ENCODE data around the gene PIK3CD.
"Not testable (repeated sequence)": the region's sequence is repeated elsewhere in the genome, so short reads cannot be mapped to it uniquely, and the experiment has no call there.

The PIK3CD gene

GRCh38 chr1:9655836-9656235, 4.3 kb downstream of the PIK3CD start:
- no peak for DNase-seq

- no peak for DNase-seq
These were observed 6.0 kb downstream of the PIK3CD start for GRCh38 chr1:9657521-9658032.

- no peak for DNase-seq
These were observed 6.7 kb downstream of the PIK3CD start for GRCh38 chr1:9658199-9658598.

- DNase-seq = peak; percentile 79
These were observed 7.8 kb downstream of the PIK3CD start for GRCh38 chr1:9659328-9659727.

DNA sequence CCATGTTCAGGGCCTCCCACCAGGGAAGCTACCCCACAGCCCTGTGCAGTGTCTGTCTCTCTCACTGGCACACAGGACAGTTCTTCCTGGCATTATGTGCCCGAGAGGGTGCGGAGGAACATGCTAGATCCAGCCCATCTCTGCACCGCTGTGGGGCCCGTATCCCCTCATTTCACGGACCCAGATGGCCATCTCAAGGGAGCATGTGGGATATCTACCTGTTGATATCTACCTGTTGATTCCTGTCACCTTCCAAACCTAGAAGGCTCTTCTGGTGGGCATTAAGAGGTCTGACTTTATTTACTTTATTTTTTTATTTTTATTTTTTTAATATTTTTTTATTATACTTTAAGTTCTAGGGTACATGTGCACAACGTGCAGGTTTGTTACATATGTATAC, 11.7 kb downstream of the PIK3CD start:
- no peak for DNase-seq

DNA sequence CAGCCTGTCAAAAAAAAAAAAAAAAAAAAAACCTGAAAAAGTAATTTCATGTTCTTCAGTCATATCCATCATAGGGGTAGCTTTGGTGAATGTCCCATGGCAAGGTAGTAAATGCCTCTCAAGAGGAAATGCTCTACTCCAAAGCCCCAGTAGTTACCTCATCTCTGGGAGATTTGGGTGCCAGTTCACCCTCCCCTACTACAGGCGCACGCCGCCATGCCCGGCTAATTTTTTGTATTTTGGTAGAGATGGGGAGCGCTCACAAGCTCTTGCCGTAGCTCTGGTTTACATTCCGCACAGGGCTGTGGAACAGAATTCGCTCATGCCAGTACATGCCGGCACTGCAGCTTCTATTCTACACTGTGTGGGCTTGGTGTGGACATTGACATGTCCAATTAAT, 13.7 kb downstream of the PIK3CD start:
- no peak for DNase-seq

DNA sequence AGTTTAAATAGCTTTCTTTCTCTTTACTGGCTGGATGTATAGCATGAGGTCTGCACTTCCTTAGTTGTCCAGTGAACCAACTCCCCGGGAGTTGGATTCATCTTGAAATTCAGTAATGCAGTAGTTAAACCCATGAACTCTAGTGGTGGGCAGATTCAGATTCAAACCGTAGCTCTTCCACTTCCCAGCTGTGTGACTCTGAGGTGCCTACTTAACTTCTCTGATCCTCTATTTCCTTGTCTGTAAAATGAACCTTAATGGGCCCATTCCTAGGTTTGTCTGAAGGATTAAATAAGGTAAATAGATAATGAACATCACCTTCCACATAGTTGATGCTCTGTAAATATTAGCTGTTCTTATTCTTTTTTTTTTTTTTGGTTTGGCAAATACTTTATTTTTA, 16.5 kb downstream of the PIK3CD start:
- no peak for DNase-seq

DNA sequence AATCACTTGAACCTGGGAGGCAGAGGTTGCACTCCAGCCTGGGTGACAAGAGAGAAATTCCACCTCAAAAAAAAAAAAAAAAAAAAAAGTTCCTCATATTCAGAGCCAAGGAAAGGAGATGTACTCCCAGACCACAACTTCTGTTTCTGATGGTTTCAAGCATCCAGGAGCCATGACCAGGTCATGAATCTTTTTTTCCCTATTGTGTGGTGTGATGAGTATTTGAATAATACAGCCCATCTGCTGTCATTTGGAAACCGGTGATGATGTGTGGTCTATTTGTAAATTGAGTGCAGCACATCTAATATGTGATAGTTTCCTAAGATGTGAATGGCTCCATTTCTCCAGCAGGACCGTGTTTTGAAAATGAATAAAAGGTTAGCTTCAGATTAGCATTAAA, 18.6 kb downstream of the PIK3CD start:
- no peak for DNase-seq

DNA sequence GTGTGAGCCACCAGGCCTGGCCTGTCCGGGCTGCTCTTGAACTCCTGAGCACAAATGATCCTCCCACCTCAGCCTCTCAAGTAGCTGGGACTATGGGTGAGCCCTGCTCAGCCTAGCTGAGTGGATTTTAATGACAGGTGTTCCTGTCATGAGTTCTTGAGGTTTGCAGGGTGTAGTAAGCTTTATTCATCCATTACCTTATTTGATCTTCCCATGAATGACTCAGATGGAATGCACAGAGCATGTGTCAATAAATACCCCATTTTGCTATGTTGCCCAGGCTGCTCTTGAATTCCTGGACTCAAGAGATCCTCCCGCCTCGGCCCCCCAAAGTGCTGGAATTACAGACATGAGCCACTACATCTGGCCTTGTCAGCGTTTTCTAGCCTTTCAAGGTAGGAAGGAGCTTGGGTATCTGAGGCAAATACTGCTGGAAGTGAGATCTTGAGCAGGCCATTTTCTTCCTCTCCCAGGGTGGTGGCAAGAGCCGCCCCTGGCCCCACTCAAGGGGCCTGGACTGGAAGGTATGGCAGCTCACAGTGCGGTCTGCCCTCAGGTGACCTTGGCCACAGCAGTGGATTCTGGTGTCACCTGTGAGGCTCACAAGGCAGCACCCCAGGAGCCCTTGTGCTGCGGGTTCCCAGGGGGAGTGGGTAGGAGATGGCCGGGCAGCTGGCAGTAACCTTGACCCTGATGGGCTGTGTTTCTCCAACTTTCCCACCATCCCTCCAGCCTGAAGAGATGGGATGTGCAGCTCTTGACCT, 20.0 kb downstream of the PIK3CD start:
- peak; percentile 70 for DNase-seq

DNA sequence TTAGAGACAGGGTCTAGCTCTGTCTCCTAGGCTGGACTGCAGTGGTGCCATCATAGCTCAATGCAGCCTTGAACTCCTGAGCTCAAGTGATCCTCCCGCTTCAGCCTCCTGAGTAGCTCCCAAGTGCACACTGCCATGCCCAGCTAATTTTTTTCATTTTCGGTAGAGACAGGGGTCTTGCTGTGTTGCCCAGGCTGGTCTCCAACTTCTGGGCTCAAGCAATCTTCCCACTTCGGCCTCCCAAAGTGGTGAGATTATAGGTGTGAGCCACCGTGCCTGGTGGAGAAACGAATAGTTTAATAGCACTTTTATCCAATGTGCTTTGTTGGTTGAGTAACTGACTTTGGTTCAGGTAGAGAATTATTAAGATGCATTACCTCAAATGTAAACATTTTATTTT, 20.9 kb downstream of the PIK3CD start:
- DNase-seq = no peak

DNA sequence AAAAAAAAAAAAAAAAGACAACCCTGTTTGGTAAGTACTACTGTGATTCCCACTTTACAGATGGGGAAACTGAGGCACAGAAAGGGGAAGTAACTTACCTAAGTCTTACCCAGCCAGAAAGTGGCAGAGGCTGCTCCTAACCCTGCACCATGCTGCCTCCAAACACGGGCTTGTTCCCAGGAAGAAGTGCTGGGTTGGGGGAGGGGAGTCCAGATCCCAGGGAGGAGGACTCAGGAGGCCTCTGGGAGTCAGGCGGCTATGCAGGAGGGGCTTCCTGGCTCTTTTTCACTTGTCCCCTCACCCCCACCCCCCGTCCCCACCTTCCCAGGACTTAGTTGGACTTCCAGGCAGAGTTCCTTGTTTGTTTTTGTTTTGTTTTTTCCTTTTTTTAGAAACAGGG, 23.9 kb downstream of the PIK3CD start:
- DNase-seq = no peak

GRCh38 chr1:9676128-9676527, 24.6 kb downstream of the PIK3CD start:
- not testable (repeated sequence) for DNase-seq

GRCh38 chr1:9676815-9677393, 25.4 kb downstream of the PIK3CD start:
- peak; percentile 39 for DNase-seq

DNA sequence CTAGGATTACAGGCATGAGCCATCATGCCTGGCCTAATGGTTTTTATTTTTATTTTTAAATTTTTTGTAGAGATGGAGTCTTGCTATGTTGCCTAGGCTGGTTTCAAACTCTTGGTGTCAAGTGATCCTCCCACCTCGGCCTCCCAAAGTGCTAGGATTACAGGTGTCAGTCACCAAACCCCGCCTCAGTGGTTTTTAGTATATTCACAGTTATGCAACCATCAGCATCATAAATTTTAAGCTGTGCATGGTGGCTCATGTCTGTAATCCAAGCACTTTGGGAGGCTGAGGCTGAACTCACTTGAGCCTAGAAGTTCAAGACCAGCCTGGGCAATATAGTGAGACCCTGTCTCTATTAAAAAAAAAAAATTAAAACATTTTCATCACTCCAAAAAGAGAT, 28.6 kb downstream of the PIK3CD start:
- DNase-seq = no peak

GRCh38 chr1:9680828-9681227, 29.3 kb downstream of the PIK3CD start:
- no peak for DNase-seq

GRCh38 chr1:9684801-9685200, 33.3 kb downstream of the PIK3CD start:
- no peak for DNase-seq

DNA sequence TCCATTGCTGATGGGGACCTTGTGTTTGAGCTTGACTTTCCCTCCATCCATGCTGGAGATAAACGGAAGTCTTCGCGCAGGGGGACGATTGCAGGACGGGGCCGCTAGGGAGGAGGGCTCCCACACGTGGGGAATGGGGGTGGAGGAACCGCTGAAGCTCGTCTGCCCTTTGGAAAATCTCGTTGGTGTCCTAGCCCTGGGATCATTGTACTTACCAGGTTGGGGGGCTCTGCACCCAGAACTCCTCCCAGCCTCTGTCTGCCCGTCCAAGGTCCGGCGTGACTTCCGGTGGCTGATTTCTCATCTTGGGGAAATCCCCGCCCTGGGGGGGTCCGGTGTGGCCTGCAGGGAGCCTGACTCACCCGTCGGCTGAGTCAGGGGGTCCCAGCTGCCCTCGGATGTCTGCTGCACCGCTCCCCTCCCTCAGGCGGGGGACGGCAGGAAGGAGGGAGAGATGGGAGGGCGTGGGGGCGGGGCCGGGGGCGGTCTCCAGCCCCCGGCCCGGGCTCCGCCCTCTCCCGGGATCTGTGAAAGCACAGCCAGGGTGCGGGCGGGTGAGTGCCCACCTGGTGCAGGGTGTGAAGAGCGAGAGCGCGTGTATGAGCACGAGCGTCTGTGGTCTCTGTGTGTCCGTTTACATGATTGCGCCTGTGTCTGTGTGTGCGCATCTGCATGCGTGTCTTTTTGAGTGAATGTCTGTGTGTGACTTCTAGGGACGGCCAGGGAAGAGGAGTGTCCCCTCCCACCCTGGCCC, 35.8 kb downstream of the PIK3CD start:
- DNase-seq = peak; percentile 83

GRCh38 chr1:9687874-9688582, 36.5 kb downstream of the PIK3CD start:
- DNase-seq = no peak

- no peak for DNase-seq
These were observed 37.1 kb downstream of the PIK3CD start for GRCh38 chr1:9688599-9688998.

- DNase-seq = peak; percentile 65
These were observed 37.6 kb downstream of the PIK3CD start for GRCh38 chr1:9689011-9689706.

DNA sequence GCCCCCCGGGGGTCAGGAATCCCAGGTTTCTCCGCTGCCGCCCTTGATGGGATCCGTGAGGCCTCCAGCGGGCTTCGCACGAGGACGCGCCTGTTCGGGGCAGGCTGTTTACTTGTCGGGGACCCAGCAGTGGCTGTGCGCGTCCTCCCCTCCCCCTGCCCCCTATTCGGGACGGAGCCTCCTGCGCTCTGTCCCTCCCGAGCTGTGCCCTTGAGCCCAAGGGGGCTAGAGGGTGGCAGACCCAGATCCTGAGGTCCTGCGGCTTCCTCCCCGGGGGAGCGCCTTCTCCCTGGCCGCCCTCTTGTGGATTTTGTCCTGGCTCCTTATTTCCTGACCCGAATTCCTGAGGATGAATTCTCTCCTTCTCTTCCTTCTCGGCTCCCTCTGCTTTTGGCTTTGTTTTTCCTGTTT, 38.4 kb downstream of the PIK3CD start:
- DNase-seq = peak; percentile 50

- DNase-seq = no peak
These were observed 39.0 kb downstream of the PIK3CD start for GRCh38 chr1:9690440-9691107.

Measured in NCI-H226 (cell line).